CD14-positive monocyte (primary cell): Measurements from ENCODE around the gene LIMS2. TPM values are rescaled to one million over a fixed set of nuclear protein-coding genes. Genes with fewer than 3 reads are reported as not detected.

Source experiments
- DNase-seq, 3 donors: peaks; one replicate each; pipeline ENCODE4 v3.0.0-alpha.2; 2011 to 2022
- H2AFZ ChIP-seq: 2 replicates; pipeline ENCODE4 v1.6.0; 2012; ENCODE audit warnings: mild to moderate bottlenecking, low read depth, low read length, inconsistent platforms; ENCODE audit not compliant: insufficient read depth, poor library complexity, severe bottlenecking
- H3K27ac ChIP-seq, 2 donors: 1 replicate in 1 of 2; 2 replicates in 1 of 2; pipeline ENCODE4 v1.5.1; 2012 to 2013; ENCODE audit warnings: low read length in 2 of 2, control low read depth in 1 of 2, inconsistent platforms in 1 of 2, low read depth in 1 of 2, mild to moderate bottlenecking in 1 of 2
- H3K27me3 ChIP-seq, 2 donors: one replicate each; pipeline versions ENCODE4 v1.6.0 to v1.6.1; 2011 to 2013; ENCODE audit warnings: low read length in 2 of 2; ENCODE audit not compliant: control insufficient read depth in 2 of 2, insufficient read depth in 2 of 2
- H3K36me3 ChIP-seq, 2 donors: replicated peaks in 1 of 2; 1 replicate in 1 of 2; 2 replicates in 1 of 2; pipeline versions ENCODE4 v1.5.1 to v1.6.1; 2012 to 2013; ENCODE audit warnings: low read length in 2 of 2, control low read depth in 1 of 2, inconsistent platforms in 1 of 2, mild to moderate bottlenecking in 1 of 2; ENCODE audit not compliant: insufficient read depth in 2 of 2, control insufficient read depth in 1 of 2
- H3K4me1 ChIP-seq, 2 donors: 1 replicate in 1 of 2; 2 replicates in 1 of 2; pipeline versions ENCODE4 v1.5.1 to v1.6.1; 2012 to 2013; ENCODE audit warnings: low read length in 2 of 2, control low read depth in 1 of 2, inconsistent platforms in 1 of 2, mild to moderate bottlenecking in 1 of 2, moderate library complexity in 1 of 2; ENCODE audit not compliant: insufficient read depth in 2 of 2, control insufficient read depth in 1 of 2
- H3K4me2 ChIP-seq: replicated peaks from 2 replicates; pipeline ENCODE3; 2012; ENCODE audit warnings: low read length, moderate library complexity, mild to moderate bottlenecking; ENCODE audit not compliant: poor library complexity, severe bottlenecking; ENCODE audit errors: extremely low read depth
- H3K4me3 ChIP-seq, 3 experiments: fragments of 200-600 bp in 1 of 3; sonication (generic) in 1 of 3; replicated peaks in 1 of 3; 1 replicate in 2 of 3; 2 replicates in 1 of 3; pipeline ENCODE4 v1.5.1; 2011 to 2013; ENCODE audit warnings: low read length in 3 of 3, mild to moderate bottlenecking in 3 of 3, control low read depth in 2 of 3, low read depth in 2 of 3, inconsistent platforms in 1 of 3, moderate library complexity in 1 of 3
- H3K79me2 ChIP-seq: 2 replicates; pipeline ENCODE4 v1.6.0; 2012; ENCODE audit warnings: mild to moderate bottlenecking, control low read depth, inconsistent platforms, low read length, moderate library complexity; ENCODE audit not compliant: insufficient read depth
- H3K9ac ChIP-seq: 2 replicates; pipeline ENCODE4 v1.6.0; 2017; ENCODE audit warnings: low read length, mild to moderate bottlenecking; ENCODE audit not compliant: insufficient read depth, poor library complexity, severe bottlenecking
- H3K9me3 ChIP-seq, 2 donors: replicated peaks in 1 of 2; 1 replicate in 1 of 2; 2 replicates in 1 of 2; pipeline versions ENCODE4 v1.5.1 to v1.6.1; 2012 to 2013; ENCODE audit warnings: low read length in 2 of 2, control low read depth in 1 of 2; ENCODE audit not compliant: control insufficient read depth in 1 of 2, insufficient read depth in 1 of 2
- H4K20me1 ChIP-seq: 2 replicates; pipeline ENCODE4 v1.6.0; 2012; ENCODE audit warnings: mild to moderate bottlenecking, low read length, control low read depth, moderate library complexity; ENCODE audit not compliant: insufficient read depth
- H3K27ac Mint-ChIP-seq, 7 donors: one replicate each; pipeline ENCODE4 v1.8.0; 2020; ENCODE audit warnings: mild to moderate bottlenecking in 7 of 7, mixed read lengths in 7 of 7, moderate library complexity in 6 of 7, inconsistent platforms in 2 of 7
- H3K27me3 Mint-ChIP-seq, 3 donors: one replicate each; pipeline ENCODE4 v1.8.0; 2021 to 2022; ENCODE audit warnings: low read depth in 3 of 3, mild to moderate bottlenecking in 3 of 3, mixed read lengths in 3 of 3, moderate library complexity in 3 of 3, inconsistent platforms in 1 of 3
- H3K36me3 Mint-ChIP-seq, 2 donors: one replicate each; pipeline ENCODE4 v1.8.0; 2020; ENCODE audit warnings: mixed read lengths in 2 of 2, inconsistent platforms in 1 of 2, mild to moderate bottlenecking in 1 of 2
- H3K4me1 Mint-ChIP-seq: one replicate; pipeline ENCODE4 v1.8.0; 2020; ENCODE audit warnings: mild to moderate bottlenecking, mixed read lengths
- H3K4me3 Mint-ChIP-seq, 2 donors: one replicate each; pipeline ENCODE4 v1.8.0; 2020; ENCODE audit warnings: mild to moderate bottlenecking in 2 of 2, mixed read lengths in 2 of 2, moderate library complexity in 1 of 2
- H3K9me3 Mint-ChIP-seq, 7 donors: one replicate each; pipeline ENCODE4 v1.8.0; 2020 to 2022; ENCODE audit warnings: mixed read lengths in 7 of 7, mild to moderate bottlenecking in 6 of 7, moderate library complexity in 6 of 7, inconsistent platforms in 2 of 7
- WGBS: methylation state at CpG from one replicate; pipeline ENCODE4 v1.1.5; 2013; ENCODE audit warnings: missing lambda C conversion rate; ENCODE audit not compliant: insufficient coverage; 5-methylcytosine and 5-hydroxymethylcytosine counted together
- intact Hi-C, 2 donors: fragments of 100-400 bp; cut with micrococcal nuclease; formaldehyde crosslinking; loops; one replicate each; pipeline versions ENCODE4 v1.15.0 to v1.15.1; 2023
- polyA plus RNA-seq, 3 donors: library from polyadenylated mRNA; depleted of rRNA in 1 of 3; unstranded in 2 of 3; stranded (reverse) in 1 of 3; fragments of 300-500 nt in 2 of 3; fragments of >200 nt in 1 of 3; fragmentation: Illumina TruSeq in 2 of 3; gene quantifications; 1 replicate in 2 of 3; 2 replicates in 1 of 3; pipeline ENCODE4 v1.2.3, GENCODE V29; 2012 to 2021
- TF ChIP-seq, protein P1 (sequence below): fragments of 200-600 bp; IDR thresholded peaks from one replicate; pipeline ENCODE4 v1.8.0; 2022; ENCODE audit warnings: antibody characterized with exemption, mild to moderate bottlenecking

LIMS2 gene
- polyA plus RNA-seq, 3 donors = 0.13 to 1.3 (median 0.23) TPM

DNA sequence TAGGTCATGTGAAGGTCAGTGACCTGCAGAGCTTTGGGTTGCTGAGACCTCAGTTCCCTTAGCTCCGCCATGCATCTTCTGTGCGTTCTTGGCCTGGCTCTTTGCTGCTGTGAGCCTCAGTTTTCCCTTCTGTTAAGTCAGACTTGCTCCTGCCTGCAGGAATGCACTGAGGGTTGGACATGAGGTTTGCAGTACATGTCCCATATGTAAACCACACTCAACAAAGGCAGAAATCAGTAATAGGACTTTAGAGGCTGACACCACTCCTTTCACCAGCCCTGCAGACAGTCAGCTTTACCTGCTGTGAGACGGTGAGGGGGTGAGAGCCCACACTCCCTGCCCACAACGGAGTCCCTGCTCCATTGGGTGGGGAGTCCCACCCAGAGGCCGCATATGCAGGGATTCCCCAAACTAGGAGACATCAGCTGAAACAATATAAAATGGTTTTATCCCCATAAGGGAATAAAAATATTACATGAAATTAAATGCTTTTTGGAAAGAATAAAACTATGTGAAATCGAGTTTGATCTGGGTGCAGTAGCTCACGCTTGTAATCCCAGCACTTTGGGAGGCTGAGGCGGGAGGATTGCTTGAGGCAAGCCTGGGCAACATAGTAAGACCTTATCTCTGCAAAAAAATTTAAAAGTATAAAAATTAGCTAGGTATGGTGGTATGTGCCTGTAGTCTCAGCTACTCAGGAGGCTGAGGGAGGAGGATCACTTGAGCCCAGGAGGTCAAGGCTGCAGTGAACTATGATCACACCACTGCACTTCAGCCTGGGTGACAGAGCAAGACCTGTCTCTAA is 84.7 kb downstream of the LIMS2 start:
- no peak for DNase-seq
- peaks cover 3% of the 10 kb centered on the region for H3K4me1 Mint-ChIP-seq
- no peaks in the 10 kb centered on the region for H3K79me2 ChIP-seq
- 98% methylated on average over 2 of the region's 8 CpGs for WGBS
- H3K27ac ChIP-seq = no peak overlapping the region
- H3K27ac Mint-ChIP-seq = no peak overlapping the region
- no peaks in the 10 kb centered on the region for H3K27me3 Mint-ChIP-seq
- H3K4me3 Mint-ChIP-seq = no peak overlapping the region
- no peak overlapping the region for H3K4me2 ChIP-seq
- no peaks in the 10 kb centered on the region for H3K27me3 ChIP-seq
- H3K36me3 ChIP-seq = no peaks in the 10 kb centered on the region
- no peaks in the 10 kb centered on the region for H3K9me3 ChIP-seq
- TF ChIP-seq, protein P1, sequence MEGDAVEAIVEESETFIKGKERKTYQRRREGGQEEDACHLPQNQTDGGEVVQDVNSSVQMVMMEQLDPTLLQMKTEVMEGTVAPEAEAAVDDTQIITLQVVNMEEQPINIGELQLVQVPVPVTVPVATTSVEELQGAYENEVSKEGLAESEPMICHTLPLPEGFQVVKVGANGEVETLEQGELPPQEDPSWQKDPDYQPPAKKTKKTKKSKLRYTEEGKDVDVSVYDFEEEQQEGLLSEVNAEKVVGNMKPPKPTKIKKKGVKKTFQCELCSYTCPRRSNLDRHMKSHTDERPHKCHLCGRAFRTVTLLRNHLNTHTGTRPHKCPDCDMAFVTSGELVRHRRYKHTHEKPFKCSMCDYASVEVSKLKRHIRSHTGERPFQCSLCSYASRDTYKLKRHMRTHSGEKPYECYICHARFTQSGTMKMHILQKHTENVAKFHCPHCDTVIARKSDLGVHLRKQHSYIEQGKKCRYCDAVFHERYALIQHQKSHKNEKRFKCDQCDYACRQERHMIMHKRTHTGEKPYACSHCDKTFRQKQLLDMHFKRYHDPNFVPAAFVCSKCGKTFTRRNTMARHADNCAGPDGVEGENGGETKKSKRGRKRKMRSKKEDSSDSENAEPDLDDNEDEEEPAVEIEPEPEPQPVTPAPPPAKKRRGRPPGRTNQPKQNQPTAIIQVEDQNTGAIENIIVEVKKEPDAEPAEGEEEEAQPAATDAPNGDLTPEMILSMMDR = no peak
- H4K20me1 ChIP-seq = no peaks in the 10 kb centered on the region
- intact Hi-C loops = loop anchor here (2.0 kb wide), 1 partner anchor 58 kb away; no protein-coding TSS in a partner anchor
- peak overlapping the region; percentile 44 for H2AFZ ChIP-seq
- H3K4me1 ChIP-seq = no peaks in the 10 kb centered on the region
- H3K4me3 ChIP-seq = no peak overlapping the region
- no peaks in the 10 kb centered on the region for H3K36me3 Mint-ChIP-seq
- no peaks in the 10 kb centered on the region for H3K9me3 Mint-ChIP-seq
- no peak overlapping the region for H3K9ac ChIP-seq

DNA sequence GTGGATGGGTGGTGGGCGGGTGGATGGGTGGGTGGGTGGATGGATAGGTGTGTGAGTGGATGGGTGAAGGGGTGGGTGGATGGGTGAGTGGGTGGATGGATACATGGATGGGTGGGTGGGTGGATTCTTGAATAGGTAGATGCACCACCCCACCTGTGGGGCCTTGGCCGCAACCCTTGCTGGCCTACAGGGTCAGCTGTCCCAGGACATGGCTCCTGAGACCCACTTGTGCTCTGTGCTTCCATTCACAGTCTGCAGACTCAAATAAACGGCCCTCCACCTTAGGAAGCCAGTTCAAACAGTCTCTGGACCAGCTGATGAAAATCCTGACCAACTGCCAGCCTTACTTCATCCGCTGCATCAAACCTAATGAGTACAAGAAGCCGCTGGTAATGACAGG is 85.5 kb downstream of the LIMS2 start:
- 100% methylated on average over 1 of the region's 5 CpGs for WGBS
- Histone ChIP-seq H3K4me2 (no peak overlapping the region), H3K36me3 (no peaks in the 10 kb centered on the region), H3K4me3 (no peak overlapping the region), H3K9ac (no peak overlapping the region), H4K20me1 (no peaks in the 10 kb centered on the region), H3K27me3 (no peaks in the 10 kb centered on the region), H3K27ac (no peak overlapping the region), H2AFZ (no peak overlapping the region), H3K4me1 (no peaks in the 10 kb centered on the region), H3K79me2 (no peaks in the 10 kb centered on the region), H3K9me3 (no peaks in the 10 kb centered on the region)
- intact Hi-C loops = loop anchor here (2.0 kb wide), 1 partner anchor 59 kb away; no protein-coding TSS in a partner anchor
- Mint-ChIP-seq H3K4me3 (no peak overlapping the region), H3K4me1 (peaks cover 3% of the 10 kb centered on the region), H3K36me3 (no peaks in the 10 kb centered on the region), H3K9me3 (peaks cover 0 to under 1% (median 0%) of the 10 kb centered on the region in 7 donors), H3K27ac (no peak overlapping the region), H3K27me3 (no peaks in the 10 kb centered on the region)
- TF ChIP-seq, protein P1 = no peak
- DNase-seq = no peak
